ENCODE results near the gene SPDYE17. TPM values are rescaled to one million over a fixed set of nuclear protein-coding genes. Genes with fewer than 3 reads are reported as not detected.
A peak's percentile ranks its signal among the peaks of the same experiment; 100 is the strongest.
"Not testable (repeated sequence)": the region's sequence is repeated elsewhere in the genome, so short reads cannot be mapped to it uniquely, and the experiment has no call there.

SPDYE17 gene
- total and polyA plus RNA-seq, 5 donors = not detected

DNA sequence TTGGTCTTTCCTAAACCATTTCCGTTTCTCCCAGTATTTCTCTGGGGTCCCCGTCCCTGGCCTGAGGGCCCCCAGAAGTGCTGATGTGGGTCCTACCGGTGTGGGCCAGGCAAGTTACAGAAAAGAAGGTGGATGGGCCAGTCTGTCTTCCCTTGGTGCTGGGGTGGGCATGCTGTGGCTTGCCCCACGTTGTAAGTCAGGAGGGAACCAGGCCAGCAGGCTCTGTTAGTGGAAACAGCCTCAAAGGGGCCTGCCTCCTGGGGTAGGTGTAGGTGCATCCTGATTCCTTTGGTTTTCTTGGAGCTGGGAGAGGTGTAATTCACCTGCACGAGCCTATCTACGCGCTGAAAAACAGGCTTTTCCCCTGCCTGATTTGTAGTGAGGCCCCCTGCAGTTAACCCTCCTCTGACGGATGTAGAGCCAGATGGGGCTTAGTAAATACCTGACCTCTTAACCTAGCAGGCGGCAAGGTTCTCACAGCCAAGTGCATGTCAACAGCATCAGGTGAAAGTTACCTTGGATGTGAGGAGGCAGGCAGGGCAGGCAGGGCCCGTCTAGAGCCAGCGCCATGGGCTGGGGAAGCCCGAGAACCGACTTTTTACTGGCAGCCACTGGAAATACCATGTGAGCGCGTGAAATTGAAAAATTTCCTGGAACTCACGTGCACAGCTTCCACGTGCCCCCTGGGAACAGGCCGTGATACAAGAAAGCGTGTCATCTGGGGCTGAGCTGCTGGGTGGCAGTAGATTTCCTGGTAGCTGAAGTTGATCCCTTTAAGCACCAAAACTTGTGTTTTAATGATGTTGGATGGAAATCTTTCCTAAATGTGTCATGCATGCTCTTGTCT is 48.0 kb downstream of the SPDYE17 start:
- intact Hi-C loops (cut with DNase I); H3K4me1 ChIP-seq (ENCODE audit: control insufficient read depth, insufficient read depth, low read length); H3K27ac ChIP-seq (ENCODE audit: low read length); H3K27me3 ChIP-seq (ENCODE audit: control insufficient read depth, insufficient read depth); H3K9me3 ChIP-seq (ENCODE audit: control insufficient read depth, low read length); H3K4me3 ChIP-seq (ENCODE audit: low read length); DNase-seq: not testable (repeated sequence)
- WGBS = 70% methylated on average over 4 of the region's 19 CpGs
- ATAC-seq = peak; percentile 58 to 71

DNA sequence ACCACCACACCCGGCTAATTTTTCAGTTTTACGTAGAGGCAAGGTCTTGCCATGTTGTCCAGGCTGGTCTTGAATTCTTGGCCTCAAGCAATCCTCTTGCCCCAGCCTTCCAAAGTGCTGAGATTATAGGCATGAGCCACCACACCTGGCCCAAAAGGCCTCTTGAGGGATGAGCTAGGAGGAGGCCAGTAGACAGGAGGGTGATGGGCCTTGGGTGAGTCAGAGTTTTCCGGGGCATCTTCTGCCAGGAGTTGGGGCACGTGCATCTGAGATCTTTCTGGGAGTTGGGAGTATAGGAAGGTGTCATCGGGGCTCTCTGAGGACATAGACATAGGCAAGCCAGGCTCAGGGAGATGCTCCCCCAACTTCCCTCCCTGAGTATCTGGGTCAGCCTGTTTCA is 48.8 kb downstream of the SPDYE17 start:
- 97% methylated on average over 2 of the region's 5 CpGs for WGBS
- DNase-seq; intact Hi-C loops (cut with DNase I): not testable (repeated sequence)

DNA sequence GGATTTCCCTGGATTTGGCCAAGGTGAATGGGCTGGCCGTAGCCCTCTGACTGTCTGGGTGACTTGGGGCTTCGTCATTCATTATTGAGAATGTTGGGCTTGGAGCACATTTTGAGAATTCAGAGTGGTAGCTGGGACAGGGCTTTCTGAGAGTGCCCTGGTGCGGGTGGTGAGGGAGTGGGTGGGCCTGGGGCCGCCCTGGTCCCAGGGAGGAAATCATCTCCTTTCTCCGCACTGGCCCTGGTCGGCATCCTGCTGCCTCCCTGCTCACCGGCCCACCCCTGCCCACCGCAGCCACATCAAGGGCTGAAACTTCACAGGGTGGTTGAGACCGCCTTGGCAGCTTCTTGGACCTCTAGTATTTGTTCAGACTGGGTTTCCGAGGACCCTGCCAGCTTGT is 49.7 kb downstream of the SPDYE17 start:
- ATAC-seq; H3K9me3 ChIP-seq (ENCODE audit: control insufficient read depth, low read length); H3K27ac ChIP-seq (ENCODE audit: low read length); H3K4me3 ChIP-seq (ENCODE audit: low read length); H3K27me3 ChIP-seq (ENCODE audit: control insufficient read depth, insufficient read depth); H3K4me1 ChIP-seq (ENCODE audit: control insufficient read depth, insufficient read depth, low read length); intact Hi-C loops (cut with DNase I): not testable (repeated sequence)
- DNase-seq = peak in 1 of 3 donors; percentile 31
- 98% methylated on average over 7 of the region's 10 CpGs for WGBS

More for the DNA sequence above, 48.8 kb downstream of the SPDYE17 start:
- not testable (repeated sequence) for H3K4me3 ChIP-seq (ENCODE audit: low read length); H3K27ac ChIP-seq (ENCODE audit: low read length); H3K27me3 ChIP-seq (ENCODE audit: control insufficient read depth, insufficient read depth); H3K9me3 ChIP-seq (ENCODE audit: control insufficient read depth, low read length); H3K4me1 ChIP-seq (ENCODE audit: control insufficient read depth, insufficient read depth, low read length); ATAC-seq

DNA sequence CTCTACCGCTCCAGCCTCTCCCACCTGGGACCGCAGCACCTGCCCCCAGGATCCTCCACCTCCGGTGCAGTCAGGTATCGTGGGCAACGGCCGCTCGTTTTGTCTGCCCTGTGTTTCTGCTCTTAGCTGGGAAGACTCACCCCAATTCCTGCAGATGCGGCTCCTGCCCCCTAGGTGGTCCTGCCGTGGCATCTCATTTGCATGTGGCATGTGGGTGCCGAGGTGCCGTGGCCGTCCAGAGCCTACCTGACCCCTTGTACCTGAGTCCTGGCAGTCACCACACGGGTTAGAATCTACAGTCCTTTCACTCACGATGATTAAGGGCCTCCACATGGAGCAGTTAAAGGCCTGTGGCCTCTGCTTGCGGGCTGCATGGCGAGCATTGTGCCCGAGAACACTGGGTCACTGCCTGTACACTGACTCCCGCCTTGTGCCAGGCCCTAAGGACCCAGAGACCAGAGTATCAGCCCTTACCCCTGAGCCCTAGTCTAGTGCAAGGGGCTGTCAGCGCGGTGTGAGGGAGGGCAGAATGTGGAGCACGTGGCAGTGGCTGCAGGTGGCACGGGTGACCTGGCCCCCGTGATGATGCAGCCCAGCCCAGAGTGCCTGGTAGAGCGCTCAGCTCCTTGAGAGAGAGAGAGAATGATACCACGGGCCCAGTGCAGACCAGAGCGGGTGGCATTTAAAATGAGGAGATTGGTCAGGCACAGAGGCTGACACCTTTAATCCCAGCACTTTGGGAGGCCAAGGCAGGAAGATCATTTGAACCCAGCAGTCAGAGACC is 50.8 kb downstream of the SPDYE17 start:
- peak in 1 of 3 donors; percentile 6 for DNase-seq
- not testable (repeated sequence) for H3K27me3 ChIP-seq (ENCODE audit: control insufficient read depth, insufficient read depth)
- WGBS = 96% methylated on average over 24 of the region's 26 CpGs

DNA sequence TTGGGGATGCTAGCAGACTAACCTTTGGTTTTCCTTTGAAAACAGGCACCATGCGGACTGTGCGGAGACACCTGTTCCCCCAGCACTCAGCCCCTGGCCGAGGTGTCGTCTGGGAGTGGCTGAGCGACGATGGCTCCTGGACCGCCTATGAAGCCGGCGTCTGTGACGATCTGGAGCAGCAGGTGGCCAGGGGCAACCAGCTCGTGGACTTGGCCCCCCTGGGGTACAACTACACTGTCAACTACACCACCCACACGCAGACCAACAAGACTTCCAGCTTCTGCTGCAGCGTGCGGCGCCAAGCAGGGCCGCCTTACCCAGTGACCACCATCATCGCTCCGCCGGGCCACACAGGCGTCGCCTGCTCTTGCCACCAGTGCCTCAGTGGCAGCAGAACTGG is 51.6 kb downstream of the SPDYE17 start:
- intact Hi-C loops (cut with DNase I); H3K27me3 ChIP-seq (ENCODE audit: control insufficient read depth, insufficient read depth): not testable (repeated sequence)
- 95% methylated on average over 21 of the region's 21 CpGs for WGBS

More for the DNA sequence above, 50.8 kb downstream of the SPDYE17 start:
- intact Hi-C loops (cut with DNase I); H3K9me3 ChIP-seq (ENCODE audit: control insufficient read depth, low read length); H3K4me3 ChIP-seq (ENCODE audit: low read length); H3K4me1 ChIP-seq (ENCODE audit: control insufficient read depth, insufficient read depth, low read length); ATAC-seq; H3K27ac ChIP-seq (ENCODE audit: low read length): not testable (repeated sequence)

DNA sequence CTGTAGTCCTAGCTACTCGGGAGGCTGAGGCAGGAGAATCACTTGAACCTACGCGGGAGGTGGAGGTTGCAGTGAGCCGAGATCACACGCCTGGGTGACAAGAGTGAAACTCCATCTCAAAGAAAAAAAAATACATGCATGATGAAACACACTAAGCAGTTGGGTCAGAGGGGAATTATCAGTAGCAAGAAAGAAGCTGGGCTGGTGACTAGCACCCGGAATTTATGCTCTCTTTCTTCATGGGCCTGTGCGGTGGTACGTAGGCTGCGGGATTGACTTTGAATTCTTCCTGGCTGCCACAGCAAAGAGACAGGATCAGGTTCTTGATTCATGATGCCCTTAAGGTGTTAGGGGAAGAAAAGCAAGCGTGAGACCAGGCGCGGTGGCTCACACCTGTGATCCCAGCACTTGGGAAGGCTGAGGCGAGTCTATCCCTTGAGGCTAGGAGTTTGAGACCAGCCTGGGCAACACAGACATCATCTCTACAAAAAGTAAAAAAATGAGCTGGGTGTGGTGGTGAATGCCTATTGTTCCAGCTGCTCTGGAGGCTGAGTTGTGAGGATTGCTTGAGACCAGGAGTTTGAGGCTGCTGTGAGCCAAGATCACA is 54.3 kb downstream of the SPDYE17 start:
- ATAC-seq; DNase-seq; H3K4me1 ChIP-seq (ENCODE audit: control insufficient read depth, insufficient read depth, low read length); intact Hi-C loops (cut with DNase I); H3K9me3 ChIP-seq (ENCODE audit: control insufficient read depth, low read length); H3K4me3 ChIP-seq (ENCODE audit: low read length); H3K27me3 ChIP-seq (ENCODE audit: control insufficient read depth, insufficient read depth); H3K27ac ChIP-seq (ENCODE audit: low read length): not testable (repeated sequence)
- 91% methylated on average over 13 of the region's 13 CpGs for WGBS

More for the DNA sequence above, 51.6 kb downstream of the SPDYE17 start:
- DNase-seq = peak in 1 of 3 donors; percentile 20
- H3K4me3 ChIP-seq (ENCODE audit: low read length); ATAC-seq; H3K9me3 ChIP-seq (ENCODE audit: control insufficient read depth, low read length); H3K4me1 ChIP-seq (ENCODE audit: control insufficient read depth, insufficient read depth, low read length); H3K27ac ChIP-seq (ENCODE audit: low read length): not testable (repeated sequence)

DNA sequence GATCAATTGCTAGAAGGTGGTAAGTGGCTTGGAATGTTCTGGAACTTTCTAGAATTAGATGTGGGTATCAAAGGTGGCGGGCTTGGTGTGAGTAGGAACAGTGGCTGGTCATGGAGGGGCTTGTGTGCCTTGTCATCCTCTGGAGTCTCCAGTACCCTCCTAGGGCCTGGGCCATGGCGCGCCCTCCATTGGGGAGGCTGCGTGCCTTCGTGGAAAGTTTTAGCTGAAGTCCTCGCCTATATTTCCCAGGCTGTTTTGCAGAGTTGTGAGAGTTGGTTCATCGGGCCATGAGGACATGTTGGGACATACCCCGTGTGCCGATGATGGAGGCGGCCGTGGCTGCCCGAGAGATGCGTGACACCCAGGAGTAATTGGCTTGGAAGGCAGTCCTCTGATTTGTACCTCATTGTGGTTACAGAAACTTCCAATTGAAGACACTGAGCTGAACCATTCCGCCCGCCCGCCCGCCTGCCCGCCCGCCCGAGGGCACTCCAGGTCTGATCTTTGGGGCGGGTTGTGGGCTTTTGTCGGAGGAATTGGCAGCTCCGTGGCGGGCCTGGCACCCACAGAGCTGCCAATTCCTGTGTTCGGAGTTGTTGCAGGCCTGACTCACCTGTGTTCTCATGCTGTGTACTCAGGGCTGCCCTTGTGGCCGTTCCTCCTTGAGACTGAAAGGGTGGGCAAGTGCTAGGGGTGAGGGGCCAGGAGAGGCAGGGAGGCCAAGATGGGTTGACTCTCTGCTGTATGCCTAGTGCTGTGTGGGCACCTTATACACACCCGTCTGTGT is 57.2 kb downstream of the SPDYE17 start:
- intact Hi-C loops (cut with DNase I); H3K4me3 ChIP-seq (ENCODE audit: low read length); H3K27me3 ChIP-seq (ENCODE audit: control insufficient read depth, insufficient read depth); H3K4me1 ChIP-seq (ENCODE audit: control insufficient read depth, insufficient read depth, low read length); H3K27ac ChIP-seq (ENCODE audit: low read length); H3K9me3 ChIP-seq (ENCODE audit: control insufficient read depth, low read length); DNase-seq; ATAC-seq: not testable (repeated sequence)
- WGBS = 94% methylated on average over 25 of the region's 27 CpGs

DNA sequence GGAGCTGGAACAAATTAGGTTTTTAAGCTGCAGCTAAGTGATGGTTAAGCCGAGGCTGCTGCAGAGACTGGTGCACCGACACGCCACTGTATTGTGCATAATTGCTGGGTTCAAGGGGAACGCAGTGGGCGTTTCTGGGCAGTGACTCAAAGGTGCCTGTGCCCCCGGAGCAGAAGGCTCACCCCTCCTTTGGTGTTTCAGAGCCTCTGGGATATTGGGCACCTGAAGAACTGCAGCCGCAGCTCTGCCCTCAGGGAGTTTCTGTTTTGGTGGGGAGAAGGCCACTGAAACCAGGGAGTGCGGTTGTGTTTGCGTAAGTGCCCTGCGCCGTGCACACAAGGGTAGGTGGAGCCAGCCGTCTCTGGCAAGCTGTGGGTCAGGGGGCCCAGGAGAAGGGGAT is 57.8 kb downstream of the SPDYE17 start:
- DNase-seq; H3K4me3 ChIP-seq (ENCODE audit: low read length); H3K9me3 ChIP-seq (ENCODE audit: control insufficient read depth, low read length); H3K27ac ChIP-seq (ENCODE audit: low read length); H3K4me1 ChIP-seq (ENCODE audit: control insufficient read depth, insufficient read depth, low read length); ATAC-seq; H3K27me3 ChIP-seq (ENCODE audit: control insufficient read depth, insufficient read depth); intact Hi-C loops (cut with DNase I): not testable (repeated sequence)
- WGBS = 94% methylated on average over 9 of the region's 12 CpGs

DNA sequence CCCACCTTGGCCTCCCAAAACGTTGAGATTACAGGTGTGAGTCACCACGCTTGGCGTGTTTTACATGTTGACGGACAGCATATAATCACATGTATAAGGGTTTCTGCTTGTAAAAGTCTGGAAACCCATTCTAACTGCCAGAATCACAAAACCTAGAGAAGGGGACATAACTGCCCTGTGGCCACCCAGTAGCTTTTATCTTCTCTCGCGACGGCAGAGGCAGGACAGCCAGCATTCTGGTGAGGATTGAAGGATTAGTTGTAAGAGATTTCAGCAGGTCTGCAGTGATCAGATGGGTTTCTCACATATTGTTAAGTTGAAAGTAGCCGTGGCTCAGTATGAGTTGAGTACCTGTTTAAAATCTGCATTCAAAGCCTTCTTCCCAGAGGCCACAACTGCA is 59.8 kb downstream of the SPDYE17 start:
- H3K9me3 ChIP-seq (ENCODE audit: control insufficient read depth, low read length); H3K4me1 ChIP-seq (ENCODE audit: control insufficient read depth, insufficient read depth, low read length); H3K27ac ChIP-seq (ENCODE audit: low read length); H3K27me3 ChIP-seq (ENCODE audit: control insufficient read depth, insufficient read depth); intact Hi-C loops (cut with DNase I); H3K4me3 ChIP-seq (ENCODE audit: low read length); ATAC-seq; DNase-seq: not testable (repeated sequence)
- 91% methylated on average over 8 of the region's 8 CpGs for WGBS
